HG03139 (cell line): ENCODE results near the gene GIGYF1.
A peak's percentile ranks its signal among the peaks of the same experiment; 100 is the strongest.
"Not testable (repeated sequence)": the region's sequence is repeated elsewhere in the genome, so short reads cannot be mapped to it uniquely, and the experiment has no call there.

Experiments
- ATAC-seq: cut with Tn5 transposase; IDR thresholded peaks from one replicate; pipeline ENCODE4 v1.9.1; 2021; ENCODE audit not compliant: unreplicated experiment

Gene GIGYF1

DNA sequence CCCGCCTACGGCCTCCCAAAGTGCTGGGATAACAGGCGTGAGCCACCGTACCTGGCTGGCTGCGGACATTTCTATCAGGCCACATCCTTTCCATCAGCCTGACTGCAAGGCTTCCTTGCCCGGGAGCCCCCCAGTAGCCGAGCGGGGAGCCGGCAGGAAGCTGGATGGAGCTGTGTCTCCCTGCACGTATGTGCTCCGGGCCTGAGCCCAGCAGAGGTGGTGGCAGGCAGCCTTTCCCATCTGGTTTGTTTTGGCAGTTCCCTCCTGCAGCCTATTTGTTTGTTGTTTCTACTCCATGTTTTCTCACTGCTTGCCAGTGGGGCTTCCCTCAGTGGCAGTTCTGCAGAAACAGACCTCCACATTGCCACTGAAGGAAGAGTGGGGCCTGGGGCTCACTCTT, 17.3 kb upstream of the GIGYF1 start:
- no peak for ATAC-seq

DNA sequence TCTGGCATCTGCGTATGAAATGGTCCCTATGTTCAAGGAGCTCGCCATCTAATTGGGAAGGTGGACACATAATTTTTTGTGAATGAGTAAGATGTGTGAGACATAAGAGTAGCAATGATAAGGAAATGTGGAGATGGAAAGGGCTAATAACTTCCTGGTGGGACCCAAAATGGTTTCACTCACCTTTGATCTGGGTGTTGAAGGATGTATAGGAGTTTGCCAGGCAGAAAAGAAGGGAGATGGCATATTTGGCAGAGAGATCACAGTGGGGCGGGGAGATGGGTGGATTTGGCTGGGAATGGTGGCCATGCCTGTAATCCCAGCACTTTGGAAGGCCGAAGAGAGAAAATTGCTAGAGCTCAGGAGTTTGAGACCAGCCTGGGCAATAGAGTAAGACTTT, 16.4 kb upstream of the GIGYF1 start:
- ATAC-seq, result no peak

DNA sequence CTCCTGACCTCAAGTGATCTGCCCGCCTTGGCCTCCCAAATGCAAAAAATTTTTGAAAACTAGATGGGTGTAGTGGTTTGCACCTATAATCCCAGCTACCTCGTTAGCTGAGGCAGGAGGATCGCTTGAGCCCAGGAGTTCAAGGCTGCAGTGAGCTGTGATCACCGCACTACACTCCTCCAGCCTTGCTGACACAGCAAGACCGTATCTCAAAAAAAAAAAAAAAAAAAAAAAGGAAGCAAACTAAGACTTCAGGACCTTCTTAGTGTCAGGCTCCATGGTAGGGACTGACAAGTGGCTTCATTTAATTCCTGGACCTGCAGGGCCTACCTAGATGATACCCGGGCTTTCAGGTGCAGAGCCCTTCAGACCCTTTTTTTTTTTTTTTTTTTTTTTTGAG, 14.3 kb upstream of the GIGYF1 start:
- no peak for ATAC-seq

DNA sequence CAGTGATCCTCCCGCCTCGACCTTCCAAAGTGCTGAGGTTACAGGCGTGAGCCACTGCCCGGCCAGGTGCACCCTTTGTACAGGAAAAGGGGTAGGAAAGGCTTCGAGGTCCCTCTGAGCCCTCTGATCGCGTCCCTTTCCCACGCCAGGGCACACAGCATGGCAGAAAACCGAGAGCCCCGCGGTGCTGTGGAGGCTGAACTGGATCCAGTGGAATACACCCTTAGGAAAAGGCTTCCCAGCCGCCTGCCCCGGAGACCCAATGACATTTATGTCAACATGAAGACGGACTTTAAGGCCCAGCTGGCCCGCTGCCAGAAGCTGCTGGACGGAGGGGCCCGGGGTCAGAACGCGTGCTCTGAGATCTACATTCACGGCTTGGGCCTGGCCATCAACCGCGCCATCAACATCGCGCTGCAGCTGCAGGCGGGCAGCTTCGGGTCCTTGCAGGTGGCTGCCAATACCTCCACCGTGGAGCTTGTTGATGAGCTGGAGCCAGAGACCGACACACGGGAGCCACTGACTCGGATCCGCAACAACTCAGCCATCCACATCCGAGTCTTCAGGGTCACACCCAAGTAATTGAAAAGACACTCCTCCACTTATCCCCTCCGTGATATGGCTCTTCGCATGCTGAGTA, 12.7 kb upstream of the GIGYF1 start:
- no peak for ATAC-seq

DNA sequence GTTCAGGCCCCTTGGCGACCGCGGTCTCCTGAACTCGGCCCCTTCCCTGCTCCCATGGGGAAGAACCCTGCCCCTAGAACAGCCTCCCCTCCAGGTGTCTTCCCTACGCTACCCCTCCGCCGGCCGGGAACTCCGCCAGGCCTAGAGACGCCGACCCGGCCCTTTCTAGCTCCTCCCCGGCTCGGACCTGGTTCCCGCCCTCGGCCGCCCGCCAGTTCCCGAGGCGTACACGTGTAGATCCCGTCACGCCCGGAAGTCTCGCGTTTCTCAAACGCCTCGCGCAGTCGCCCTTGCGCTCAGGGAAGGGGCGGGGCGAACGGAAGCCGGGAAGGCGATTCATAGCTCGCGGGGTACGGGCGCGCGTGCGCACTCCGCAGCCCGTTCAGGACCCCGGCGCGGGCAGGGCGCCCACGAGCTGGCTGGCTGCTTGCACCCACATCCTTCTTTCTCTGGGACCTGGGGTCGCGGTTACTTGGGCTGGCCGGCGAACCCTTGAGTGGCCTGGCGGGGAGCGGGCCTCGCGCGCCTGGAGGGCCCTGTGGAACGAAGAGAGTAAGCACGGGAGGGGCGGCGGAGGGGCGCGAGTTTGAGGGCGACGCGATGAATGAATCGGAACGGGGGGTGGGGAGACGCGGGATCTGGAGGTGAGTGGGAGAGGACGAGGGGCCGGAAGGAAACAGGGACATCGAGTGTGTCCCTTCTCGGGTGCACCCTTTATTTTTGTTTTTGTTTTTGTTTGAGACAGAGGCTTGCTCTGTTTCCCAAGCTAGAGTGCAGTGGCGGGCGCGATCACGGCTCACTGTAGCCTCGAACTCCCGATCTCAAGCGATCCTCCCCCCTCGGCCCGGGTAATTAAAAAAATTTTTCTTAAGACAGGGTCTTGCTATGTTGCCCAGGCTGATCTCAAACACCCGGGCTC, 12.0 kb upstream of the GIGYF1 start, which contains the start of gene POP7:
TSS of gene POP7 (plus strand) at position 369 of the 919 bp plus-strand sequence. CDS start 710 bp downstream, outside the sequence.
- peak; percentile 80 for ATAC-seq

DNA sequence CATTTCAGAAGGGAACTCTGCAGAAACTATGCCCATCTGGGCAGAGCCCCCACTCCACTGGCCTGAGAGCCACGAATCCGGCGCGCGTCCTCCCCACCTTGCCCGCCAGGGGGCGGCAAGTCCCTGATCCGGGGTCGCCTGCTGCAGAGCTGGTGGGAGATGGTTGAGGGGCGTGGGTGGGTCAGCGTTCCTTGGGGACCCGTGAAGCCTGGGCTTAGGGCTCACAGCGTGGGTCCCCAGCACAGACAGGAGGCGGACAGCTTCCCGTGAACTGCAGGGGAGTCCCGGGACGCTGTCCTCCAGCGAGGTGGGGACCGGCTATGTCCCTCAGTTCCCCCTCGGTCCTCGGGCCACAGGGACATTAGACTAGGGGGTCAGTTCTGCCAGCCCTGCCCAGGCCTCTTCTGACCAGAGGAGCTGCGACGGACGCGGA, 11.3 kb upstream of the GIGYF1 start:
- peak; percentile 47 for ATAC-seq

DNA sequence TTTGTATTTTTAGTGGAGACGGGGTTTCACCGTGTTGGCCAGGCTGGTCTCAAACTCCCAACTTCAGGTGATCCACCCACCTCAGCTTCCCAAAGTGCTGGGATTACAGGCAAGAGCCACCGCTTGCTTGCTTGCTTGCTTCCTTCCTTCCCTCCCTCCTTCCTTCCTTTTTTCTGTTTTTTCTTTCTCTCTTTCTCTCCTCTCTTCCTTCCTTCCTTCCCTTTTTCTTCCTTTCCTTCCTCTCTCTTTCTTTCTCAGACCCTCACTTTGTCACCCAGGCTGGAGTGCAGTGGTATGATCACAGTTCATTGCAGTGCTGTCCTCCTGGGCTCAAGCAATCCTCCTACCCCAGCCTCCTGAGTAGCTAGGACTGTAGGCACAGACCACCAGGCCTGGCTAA, 7.0 kb upstream of the GIGYF1 start:
- ATAC-seq, result not testable (repeated sequence)

DNA sequence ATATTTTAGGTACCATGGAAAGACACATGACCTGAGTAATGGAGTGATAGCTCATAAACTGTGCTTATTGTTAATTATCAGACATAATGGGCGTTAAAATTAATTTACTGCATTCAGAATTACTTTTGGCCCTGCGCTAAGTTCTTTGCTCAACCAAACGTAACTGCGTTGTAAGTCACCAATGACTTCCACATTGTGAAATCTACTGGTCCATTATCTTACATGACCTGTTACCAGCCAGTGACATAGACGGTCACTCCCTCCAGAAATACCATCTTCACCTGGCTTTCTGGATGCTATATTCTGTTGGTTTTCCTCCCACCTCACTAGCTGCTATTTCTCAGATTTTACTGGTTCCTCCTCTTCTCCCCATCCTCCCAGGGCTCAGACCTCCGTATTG, 5.0 kb upstream of the GIGYF1 start:
- ATAC-seq, result no peak

DNA sequence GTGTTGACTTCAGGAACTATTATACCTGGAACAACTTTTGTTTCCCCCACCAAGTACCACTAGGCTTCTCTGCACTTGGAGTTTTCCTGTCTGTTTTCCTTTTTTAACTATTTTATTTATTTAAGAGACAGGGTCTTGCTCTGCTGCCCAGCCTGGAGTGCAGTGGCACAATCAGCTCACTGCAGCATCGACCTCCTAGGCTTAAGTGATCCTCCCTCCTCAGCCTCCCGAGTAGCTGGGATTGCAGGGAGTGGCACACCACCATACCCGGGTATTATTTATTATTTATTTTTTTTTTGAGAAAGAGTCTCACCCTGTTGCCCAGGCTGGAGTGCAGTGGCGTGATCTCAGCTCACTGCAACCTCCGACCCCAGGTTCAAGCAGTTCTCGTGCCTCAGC, 2.1 kb upstream of the GIGYF1 start:
- no peak for ATAC-seq

DNA sequence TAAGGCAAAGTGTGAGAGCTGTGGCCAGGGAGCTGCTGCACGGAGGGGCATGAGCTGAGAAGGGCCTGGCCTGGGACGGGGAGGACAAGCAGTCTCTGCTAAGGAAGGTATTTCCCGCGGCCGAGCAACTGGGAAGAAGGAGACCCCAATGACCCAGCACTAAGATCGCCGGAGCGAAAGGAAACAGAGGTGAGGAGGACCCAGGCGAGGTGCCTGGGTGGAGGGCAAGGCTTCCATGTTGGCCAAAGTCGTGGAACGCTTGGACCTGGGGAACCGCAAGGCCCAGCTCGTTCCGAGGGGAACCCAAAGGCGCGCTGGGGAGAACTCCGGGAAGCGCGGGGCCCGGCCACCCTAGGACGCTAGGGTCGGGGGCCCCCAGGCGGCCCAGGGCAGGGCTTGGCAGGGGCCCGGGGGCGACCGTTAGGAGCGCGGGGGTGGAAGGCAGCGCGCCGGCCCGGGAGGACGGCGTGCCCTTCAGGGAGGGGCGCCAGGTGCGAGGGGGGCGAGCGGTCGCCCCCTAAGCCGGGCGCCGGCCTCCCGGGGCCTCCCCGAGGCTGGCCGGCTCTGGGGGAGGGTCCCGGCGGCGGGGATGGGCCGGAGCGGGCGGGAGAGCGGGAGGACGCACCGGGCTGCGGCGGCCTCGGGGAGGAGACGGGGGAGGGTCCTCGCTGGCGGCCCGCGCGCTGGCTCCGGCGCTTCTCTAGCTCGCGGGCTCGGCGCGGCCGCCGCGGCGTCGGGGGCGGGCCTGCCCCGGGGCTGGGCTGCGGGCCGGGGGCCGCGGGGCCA, 545 bp downstream of the GIGYF1 start:
- ATAC-seq, result no peak

DNA sequence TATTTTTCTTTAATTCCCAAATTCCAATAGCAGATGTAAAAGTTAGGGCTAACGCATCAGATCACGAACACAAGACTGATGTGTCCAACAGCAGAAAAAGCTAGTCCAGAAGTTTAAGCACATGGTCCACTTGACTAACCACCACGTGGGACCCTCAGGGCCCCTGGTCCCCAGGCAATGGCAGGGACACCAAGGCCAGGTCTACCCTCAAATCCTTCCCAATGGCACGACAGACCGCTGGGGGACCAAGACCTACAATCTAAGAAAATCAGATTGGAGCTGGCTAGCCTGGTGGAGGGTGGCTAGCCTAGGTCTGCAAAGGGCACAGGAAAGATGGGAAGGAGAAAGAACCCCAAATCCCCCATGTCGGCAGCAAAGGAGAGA, 1.5 kb downstream of the GIGYF1 start:
- no peak for ATAC-seq

DNA sequence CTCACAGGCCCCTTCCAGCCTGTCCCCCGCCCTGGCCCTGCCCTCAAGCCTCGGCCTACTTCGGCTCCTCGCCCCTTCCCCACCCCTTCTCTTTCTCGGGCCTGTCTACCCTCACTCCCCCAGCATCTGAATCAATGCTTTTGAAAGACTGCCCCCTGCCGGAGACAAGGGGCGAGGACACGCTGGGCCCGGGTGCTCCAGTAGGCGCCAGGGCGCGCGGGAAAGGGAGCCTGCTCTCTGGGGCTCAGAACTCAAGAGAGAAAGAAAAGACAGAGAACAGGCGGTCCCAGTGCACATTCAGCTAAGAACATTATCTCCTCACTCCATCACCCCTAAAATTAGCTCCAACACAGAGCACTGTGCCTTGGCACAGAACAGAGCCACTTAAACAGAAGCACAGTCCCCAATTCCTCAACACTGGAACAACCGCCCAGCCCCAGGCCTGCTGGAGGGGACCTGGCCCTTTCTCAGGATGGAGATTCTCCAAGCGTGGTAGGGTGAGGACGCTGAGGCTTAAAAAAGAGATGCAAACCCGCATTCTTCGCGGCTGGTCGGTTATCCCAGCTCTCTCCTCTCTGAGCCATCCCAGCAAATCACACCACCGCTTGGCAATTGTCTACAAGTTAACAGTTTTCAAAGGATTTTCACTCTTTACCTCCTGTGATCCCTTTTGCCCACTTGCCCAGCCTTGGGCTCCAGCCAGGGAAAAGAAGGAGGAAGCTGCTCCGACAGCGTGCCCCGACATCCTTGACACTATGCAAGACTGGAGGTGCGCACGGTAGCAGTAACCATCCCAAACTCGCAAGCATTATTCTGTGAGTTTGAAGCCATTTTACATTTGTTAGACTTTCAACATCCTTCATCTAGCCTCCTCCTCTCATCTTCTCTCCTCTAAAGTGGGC, 2.1 kb downstream of the GIGYF1 start:
- ATAC-seq, result peak; percentile 34

DNA sequence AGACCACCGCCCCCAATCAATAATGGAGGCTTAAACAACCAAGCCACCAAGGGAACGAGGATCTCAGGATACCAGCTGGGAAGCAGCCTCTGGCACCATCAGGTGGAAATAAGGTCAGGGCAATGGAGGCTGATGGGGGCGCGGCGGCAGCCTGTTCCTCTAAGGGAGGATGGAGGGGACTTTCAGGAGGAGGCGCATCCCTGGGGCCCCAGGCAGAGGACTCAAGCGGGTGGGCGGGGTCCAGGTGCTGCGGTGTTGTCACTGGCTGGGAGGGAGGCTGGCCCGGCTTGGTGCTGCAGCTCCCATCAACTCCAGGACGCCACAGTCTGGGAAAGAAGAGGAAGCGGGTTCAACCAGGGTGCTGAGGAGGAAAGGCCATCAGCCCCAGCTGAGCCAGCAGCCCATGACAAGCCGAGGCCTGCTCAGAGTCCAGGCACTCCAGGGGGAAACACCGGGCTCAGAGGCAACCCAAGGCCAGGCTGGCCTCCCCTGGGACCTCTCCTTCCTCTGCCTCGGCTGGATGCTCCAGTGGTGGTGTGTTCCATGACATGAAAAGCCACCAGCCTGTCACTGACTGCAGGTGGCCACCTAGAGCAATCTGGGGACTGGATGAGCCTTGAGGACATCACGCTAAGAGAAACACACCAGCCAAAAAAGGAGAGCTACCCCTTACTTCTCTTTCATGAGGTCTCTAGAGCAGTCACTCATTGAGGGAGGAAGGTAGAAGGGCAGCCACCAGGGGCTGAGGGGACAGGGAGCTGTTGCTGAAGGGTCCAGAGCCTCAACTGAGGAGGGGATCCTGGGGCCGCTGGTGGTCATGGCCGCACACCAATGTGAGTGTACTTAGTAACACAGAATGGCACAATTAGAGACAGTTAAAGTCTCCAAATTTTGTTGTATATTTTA, 4.6 kb downstream of the GIGYF1 start:
- no peak for ATAC-seq

DNA sequence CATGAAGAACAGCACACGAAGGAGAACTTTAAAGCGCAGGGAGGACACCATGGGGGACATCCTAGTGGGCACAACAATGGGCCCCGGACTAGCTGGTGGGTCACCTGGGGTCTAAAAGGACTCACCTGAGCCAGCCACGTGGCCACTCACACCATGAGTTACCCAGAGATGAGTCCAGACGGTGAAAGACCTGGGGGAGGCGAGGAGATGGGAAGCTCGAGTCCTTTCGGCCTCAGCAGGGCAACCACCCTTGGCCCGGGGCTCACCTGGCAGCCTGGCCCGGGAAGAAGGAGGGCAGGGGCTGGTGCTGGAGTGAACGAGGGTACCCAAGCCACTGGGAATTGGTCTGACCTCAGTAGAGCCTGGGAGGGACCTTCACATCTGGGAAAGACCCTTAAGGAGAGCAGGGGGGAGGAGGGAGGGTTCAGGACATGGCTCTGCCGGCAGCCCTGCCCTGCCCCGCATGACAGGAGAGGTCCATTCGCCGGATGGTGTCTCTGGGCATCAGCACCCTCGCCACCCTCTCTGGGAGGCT, 5.7 kb downstream of the GIGYF1 start:
- ATAC-seq, result no peak

DNA sequence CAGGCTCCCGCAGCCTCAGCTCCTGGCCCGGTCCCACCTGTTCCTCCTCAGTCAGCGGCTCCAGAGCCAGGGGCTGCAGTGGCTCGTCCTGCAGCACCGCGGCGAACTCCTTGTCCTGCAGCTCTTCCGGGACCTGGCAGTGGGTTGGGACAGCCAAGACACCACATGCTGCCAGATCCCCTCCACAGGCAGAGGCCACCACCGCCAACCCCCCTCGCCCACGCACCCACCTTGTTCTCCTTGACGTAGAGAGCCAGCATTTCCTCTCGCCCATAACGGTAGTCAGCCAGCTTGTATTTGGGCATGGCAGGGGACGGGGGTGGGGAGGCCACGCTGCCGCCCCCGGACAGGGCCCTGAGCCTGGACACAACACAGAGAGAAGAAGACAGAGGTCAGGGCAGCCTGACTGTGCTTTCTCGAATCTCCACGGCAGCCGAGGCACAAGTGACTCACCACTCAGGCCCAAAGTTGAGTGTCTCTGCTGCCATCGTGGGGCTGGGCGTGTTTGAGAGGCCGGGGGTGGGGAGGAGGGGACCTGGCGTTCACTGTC, 6.2 kb downstream of the GIGYF1 start:
- ATAC-seq, result no peak

DNA sequence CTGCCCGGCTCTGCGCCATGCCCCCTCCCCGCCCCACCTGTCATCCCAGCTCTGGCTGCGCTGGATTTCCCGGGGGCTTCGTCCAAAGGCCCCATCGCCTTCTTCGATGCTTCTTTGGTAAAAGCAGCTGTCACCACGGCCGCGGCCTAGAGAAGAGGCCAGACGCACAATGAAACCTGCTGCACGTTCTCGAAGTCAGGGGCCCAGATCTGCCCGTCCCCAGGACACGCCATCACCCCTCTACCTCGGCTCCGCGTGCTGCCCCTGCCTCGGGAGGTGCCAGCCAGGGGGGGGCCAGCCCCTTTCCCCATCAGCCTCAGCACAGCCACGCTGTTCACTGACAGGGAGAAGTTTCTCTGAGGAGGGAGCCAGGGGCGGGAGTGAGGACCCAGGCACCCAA, 6.8 kb downstream of the GIGYF1 start:
- no peak for ATAC-seq

DNA sequence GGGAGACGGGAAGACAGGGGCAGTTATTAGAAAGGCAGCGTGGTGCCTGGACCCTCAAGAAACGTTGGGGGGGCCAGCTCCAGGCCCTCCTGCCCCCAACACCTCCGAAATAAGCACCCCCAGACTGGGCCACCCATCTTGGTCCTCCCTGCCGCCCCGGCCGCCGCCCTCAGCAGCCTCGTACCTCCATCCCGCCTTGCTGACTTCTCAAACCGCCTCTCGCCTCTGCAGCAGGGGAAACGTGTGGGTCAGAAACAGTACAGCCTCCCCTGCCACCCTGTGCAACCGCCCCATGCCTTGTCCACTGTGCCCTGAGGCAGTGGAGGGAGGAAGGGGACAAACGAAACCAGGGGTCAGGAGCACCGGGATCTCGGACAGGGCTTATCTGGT, 7.2 kb downstream of the GIGYF1 start:
- no peak for ATAC-seq

DNA sequence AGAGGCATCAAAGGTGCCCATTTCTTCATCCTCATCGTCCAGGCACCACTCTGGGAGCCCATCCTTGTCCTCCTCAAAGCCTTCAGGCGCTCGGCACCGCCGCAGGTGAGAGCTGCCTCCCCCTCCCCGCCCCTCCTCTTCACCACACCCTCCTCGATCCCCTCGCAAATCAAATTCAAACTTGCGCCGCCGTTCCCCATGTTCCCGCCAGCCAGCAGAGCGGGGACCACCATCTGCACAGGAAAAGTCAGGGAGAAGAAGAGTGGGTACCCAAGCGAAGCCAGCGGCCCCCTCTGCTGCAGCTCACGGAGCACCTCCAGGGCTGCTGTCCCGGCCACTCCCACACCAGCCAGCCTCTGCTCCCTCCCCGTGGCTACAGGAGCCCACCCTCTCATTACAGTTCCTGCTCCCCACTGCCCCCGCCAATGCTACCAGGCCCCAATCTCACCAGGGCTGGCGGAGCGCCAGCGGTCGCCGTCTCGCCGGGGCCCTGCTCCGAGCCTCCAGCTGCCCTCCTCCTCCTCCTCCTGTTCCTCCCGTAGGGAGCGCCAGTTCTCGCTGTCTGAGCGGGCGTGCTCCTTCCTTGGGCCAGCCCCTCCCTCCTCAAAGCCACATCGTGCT, 7.7 kb downstream of the GIGYF1 start:
- ATAC-seq, result no peak
